Measurements from ENCODE around the gene RAB40A.

Gene RAB40A, protein sequence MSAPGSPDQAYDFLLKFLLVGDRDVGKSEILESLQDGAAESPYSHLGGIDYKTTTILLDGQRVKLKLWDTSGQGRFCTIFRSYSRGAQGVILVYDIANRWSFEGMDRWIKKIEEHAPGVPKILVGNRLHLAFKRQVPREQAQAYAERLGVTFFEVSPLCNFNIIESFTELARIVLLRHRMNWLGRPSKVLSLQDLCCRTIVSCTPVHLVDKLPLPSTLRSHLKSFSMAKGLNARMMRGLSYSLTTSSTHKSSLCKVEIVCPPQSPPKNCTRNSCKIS

DNA sequence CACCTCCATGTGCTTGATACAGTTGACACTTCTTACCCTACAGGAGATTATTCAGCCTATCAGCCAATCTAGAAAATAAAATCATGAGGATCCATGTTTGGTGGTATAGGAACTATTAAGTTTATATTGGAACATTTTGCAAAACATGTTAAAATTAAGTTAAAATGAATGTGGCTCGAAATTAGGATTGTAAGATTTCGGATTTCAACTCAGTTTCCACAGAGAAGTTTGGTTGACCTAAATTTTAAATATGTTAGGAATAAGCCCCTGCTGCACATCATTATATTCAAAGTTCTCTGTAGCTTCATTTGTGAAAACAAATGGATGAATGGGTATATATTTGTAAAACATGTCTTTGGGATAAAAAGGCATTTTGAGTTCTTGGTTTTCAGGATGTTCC, at the start of gene RAB40A:
RAB40A (minus strand) TSS at position 101 of the 400 bp plus-strand sequence. CDS start 18,733 bp downstream, outside the sequence.
- FAIRE-seq, result no peak

DNA sequence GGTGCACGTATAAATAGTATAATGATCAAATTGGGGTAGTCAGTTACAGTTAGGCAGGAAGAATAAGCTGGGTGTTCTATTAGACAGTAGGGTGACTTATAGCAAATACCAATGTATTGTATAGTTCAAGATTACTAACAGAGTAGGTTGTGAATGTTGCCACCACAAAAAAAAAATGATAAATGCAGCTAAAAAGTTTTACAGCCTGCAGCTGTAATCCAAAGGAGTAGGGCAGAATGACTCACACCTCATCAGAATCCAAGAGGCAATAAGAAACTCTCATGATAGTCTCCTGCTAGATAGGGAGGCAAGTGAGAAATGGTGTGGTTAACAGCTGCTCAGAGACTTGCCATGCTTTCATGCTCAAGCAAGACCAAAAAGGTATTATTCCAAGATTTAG, 46.5 kb upstream of the RAB40A start:
- no peak for FAIRE-seq

DNA sequence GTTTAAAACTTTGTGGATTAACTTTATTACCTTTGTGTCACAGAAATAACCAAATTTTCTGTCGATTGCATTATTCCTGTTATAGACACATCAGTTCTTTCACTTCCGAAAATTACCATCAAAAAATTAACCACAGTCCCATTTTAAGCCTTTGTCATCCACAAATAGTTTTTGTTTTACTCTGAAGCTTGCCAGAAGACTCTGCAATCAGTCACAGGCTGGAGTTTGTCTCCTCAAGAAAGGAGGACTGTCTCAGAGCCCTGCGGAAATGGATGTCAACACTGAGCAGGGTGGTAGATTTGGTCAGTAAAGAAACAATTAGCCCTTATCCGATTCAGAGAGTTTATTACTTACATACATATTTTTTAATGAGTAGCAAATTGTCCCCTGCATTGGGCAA, 45.9 kb upstream of the RAB40A start:
- no peak for FAIRE-seq

DNA sequence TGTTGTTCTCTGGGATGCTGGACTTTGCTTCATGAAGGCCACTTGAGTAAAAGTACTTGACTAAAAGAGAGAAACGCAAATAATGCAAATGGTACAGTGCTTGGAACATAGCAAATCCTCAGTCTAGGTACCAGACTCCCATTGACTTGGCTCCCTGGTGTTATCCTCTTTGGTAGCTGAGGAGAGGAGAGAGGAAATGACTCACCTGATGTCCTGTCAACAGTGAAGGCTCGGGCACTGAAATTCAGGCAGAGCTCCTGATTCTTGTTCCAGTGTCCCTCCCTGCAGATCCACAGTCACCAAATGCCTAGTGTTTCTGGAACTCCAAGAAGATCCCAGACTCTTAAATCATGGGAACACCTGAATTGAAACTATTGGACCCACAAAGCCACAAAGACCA, 43.5 kb upstream of the RAB40A start:
- no peak for FAIRE-seq

DNA sequence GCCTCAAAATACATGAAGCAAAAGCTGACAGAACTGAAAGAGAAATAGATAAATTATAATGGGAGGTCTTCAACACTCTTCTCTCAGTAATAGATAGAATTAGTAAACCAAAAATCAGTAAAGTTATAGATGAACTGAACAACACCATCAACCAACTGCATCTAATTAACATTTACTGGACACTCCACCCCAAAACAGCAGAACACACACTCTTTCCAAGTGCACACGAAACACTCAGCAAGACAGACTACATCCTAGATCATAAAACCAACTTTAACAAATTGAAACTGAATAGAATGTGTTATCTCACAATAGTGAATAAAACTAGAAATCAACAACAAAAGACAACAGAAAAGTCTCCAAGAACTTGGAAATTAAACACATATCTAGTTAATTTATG, 41.0 kb upstream of the RAB40A start:
- no peak for FAIRE-seq

DNA sequence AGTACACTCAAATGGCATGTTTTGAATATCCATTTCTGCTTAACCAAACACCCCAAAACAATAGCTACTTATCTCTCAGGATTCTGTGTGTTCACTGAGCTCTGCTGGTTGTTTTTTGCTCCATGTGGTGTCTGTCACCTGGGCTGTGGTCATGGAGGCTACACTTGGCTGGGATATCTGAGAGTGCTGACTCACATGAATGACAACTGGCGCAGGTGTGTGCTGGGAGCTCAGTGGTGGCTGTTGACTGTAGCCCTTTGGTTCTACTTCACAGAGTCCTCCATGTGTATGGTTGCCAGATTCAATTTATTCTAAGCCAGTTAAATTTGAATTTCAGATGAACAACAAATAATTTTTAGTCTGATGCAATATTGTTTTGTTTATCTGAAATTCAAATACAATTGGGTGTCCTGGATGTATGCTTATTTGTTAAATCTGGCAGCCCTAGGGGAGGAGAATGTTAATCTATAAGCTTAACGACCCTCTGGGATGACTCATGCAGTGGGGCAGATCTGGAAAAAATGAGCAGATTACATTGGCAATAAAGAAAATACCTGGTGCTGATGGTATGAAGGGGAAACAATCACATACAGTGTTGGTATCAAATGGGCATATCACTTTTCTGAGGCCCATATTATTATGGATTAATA, 37.8 kb upstream of the RAB40A start:
- FAIRE-seq, result no peak

DNA sequence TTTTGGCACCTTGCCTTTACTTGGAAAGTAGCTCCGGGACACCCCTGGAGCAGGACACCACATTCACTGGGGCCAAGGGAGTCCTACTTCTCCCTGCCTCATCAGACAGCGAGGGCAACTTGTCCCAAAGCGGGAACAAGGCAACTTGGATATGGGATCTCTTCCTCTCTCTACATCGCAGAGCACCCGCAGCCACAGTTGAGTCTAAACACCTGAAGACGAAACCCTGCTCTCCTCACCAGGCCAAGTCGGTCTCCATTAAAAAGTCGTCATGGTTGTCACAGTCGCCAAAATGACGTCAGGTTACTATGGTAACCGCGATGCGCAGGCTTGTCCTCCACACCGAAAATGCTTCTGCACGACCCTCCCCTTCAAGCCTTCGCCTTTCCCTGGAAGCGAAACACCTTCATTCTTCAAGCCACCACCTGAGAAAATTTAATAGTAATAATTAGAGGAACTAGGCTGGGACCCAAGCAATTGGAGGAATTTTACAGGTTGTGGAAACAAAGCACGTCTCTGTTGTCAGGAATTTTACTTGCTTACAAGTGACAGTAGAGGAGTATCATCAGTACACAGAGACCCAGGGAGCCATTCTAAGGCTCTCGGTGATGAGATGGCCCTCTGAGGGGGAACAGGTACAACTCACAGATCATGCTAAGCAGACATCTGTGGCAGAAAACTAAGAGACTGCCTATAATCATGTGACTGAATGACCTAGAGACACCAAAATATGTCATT, 35.6 kb upstream of the RAB40A start:
- no peak for FAIRE-seq

DNA sequence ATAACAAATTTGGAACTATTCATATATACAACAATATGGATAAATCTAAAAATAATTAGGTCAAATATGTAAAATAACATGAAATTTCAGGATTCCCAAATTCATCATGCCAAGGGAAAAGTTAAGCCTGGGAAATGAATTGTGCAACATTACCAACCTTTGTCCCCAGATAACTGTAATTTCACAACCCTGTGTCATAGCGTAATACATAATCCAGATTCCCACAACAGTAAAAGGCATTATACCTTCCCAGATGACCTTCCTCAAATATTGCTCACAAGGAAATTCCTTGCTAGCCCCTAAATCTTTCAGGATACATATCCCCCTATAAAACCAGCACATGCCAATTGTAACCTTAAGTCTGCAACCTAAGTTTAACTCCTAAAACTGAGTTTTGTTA, 32.9 kb upstream of the RAB40A start:
- FAIRE-seq, result no peak

DNA sequence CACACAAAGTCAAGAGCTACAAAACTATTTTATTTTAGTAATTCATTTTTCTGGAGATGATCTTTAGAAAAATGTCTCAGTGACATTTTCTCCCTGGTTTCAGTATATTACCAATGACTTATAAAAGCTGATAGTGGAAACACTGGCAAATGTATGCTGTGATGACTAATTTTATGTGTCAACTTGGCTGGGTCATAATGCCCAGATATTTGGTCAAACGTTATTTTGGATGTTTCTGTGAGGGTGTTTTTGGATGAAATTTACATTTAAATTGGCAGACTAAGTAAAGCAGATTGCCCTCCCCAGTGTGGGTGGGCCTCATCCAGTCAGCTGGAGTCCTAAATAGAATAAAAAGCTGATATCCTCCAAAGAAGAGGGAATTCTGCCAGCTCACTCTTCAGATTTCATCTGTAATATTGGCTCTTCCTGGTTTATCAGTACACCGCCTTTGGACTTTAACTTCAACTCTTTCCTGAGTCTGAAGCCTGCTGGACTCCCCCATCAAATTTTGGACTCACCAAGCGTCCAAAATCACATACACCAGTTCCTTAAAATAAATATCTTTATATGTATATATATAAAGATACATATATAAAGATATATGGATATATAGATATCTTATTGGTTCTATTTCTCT, 31.2 kb upstream of the RAB40A start:
- FAIRE-seq, result no peak

DNA sequence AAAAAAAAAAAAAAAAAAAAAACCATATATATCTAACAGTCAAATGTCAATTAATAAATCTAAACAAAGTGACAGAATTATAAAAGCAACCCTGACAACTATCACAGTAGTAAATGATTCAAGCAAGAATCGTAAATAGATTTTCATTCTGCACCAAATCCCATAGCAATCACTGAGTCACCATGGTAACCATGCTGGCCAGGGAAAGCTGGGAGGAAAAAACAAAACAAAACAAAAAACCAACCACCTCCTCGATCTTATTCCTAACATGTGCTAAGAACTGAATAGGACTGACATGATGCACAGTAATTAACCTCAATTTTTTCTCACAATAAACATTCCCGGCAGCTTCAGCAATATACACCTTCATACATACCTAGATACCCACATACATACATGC, 30.6 kb upstream of the RAB40A start:
- FAIRE-seq, result no peak

DNA sequence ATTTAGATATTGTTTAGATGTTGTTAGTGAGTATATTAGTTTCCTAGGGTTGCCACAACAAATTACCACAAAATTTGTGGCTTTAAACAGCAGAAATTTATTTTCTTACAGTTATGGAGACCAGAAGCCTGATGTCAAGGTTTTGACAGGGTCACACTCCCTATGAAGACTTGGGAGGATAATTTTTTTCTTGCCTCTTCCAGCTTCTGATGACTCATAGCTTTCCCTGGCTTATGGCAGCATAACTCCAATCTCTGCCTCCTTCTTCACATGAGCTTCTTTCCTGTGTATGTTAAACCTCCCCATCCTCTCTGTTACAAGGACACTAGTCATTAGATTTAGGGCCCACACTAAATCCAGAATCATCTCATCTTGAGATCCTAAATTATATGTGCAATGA, 20.9 kb upstream of the RAB40A start:
- no peak for FAIRE-seq

DNA sequence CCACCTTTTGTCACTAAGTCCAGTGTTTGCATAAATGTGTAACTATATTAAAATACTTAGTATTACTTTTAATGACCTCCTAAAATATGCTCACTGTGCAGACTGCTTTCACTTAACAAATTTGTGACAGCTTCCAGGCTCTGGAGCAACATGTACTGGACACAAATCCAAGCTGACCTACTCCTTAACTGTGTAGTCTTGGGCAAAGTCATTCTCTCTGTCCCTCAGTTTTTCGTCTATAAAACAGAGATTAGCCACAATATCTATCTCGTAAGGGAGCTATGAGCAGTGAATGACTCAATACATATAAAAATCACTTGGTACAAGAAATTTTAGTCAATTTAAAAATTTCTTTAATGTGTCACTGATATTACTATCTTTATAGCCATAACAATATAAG, 20.4 kb upstream of the RAB40A start:
- no peak for FAIRE-seq

DNA sequence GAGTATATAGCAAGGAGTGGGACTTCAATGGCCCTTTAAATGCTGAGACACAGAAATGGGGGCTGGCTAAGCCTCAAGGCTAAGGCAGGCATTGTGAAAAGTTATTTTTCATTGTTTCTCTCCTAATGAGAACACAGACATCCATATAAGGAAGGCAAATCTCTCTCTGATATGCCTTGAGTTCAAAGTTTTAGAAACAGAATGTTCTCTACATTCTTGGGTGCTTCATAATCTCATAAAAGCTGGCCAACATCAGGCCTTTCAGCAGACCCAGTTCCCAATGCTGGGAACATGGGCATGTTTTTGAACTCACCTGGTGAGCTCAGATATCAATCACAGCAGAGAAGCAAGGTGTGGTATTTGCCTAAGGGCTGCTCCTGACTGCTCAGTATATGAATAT, 19.4 kb upstream of the RAB40A start:
- FAIRE-seq, result no peak

DNA sequence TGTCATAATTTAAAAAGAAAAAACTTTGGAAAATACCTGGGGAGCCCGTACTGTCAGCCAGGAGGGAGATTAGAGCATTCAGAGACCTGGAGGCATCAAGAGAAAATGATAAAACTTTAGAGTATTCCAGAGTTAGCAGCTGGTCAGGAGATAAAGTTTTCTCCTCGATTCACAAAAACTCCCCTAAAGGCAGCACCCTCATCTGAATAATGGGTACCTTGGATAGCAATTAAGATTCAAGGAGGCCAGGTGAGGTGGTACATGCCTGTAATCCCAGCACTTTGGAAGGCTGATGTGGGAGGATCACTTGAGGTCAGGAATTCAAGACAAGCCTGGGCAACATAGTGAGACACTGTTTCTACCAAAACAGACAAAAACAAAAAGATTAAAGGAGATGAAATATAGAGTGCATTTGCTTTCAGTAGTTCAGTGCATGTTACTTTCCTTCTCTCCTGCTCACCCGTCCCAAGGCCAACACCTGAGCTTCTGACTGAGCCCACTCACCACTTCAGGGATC, 18.6 kb upstream of the RAB40A start:
- no peak for FAIRE-seq

DNA sequence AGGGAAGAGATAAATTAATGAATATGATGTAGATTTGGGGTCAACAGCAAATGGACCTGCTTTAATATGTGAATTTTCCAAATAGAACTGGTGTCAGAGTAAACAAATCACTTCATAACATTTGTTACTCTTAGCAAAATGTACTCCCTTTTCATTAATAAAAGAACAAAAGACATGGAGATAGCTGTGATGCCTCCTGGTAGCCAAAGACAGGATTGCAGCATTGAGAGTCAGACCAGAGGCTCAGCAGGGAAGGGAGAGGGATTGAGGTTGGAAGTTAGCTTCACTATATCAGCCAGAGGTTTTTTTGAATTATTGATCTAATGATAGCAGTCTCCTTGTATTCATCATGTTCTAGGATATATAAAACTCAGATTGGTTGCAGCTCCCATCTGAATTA, 17.4 kb upstream of the RAB40A start:
- no peak for FAIRE-seq

DNA sequence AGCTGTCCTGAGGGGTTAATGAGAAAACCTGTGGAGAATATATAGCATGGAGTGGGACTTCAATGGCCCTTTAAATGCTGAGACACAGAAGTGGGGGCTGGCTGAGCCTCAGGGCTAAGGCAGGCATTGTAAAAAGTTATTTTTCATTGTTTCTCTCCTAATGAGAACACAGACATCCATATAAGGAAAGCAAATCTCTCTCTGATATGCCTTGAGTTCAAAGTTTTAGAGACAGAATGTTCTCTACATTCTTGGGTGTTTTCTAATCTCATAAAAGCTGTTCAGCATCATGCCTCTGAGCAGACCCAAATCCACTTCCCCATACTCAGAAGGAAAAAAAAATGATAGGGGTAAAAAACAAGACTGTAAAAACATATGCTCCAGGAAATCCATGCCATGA, 16.8 kb upstream of the RAB40A start:
- no peak for FAIRE-seq

DNA sequence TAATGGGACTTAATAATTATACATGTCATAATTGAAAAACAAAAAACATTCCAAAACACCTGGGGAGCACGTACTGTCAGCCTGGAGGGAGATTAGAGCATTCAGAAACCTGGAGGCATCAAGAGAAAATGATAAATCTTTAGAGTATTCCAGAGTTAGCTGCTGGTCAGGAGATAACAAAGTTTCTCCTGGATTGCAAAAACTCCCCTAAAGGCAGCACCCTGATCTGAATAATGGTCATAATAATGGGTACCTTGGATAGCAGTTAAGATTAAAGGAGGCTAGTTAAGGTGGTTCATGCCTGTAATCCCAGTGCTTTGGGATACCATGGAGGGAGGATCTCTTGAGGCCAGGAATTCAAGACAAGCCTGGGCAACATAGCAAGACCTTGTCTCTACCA, 15.9 kb upstream of the RAB40A start:
- FAIRE-seq, result no peak

DNA sequence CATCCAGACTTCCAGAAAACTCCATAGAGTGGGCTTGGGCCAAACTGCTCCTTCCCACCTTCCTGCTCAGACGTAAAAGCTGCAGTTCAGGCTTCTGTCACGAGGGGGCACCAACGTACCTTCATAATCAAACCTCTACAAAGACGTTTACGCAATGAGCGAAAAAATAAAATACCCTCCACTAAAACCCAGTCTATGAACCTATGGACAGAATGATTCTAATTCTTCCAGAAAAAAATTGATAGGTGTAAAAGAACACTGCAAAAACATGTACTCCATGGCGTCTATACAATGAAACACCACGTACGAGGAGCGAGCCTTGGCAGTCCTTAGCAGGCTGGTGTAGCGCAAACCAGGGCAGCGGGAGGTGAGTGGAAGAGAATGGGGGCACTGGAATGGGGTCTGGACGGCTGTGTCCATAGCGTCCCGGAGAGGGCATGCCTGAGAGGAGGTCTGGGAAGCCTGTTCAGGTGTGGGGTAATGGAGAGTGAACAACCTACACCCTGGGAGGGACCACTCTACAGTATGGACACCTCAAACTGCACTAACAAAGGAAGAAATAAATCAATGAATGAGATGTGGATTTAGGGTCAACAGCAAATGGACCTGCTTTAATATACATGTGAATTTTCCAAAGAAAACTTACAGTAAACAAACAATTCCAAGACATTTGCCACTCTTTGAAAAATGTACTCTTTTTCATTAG, 14.4 kb upstream of the RAB40A start:
- FAIRE-seq, result peak; percentile 40

DNA sequence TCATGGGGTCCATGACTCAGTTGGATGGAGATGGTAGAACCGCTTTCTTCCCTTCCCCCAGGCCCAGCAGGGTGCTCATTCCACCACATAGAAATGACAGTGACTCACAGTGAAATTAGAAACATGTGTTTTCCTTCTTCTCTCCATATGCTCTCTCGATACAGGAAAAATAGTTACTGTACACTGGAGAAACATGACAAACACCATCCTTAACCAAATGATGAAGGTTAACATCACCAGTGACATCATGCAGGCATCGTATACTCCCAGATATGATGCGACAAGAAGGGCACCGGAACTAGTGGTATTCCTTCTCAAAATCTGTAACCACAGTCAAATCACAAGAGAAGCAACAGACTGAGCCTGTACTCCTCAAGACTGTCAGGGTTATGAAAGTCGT, 11.7 kb upstream of the RAB40A start:
- FAIRE-seq, result no peak

DNA sequence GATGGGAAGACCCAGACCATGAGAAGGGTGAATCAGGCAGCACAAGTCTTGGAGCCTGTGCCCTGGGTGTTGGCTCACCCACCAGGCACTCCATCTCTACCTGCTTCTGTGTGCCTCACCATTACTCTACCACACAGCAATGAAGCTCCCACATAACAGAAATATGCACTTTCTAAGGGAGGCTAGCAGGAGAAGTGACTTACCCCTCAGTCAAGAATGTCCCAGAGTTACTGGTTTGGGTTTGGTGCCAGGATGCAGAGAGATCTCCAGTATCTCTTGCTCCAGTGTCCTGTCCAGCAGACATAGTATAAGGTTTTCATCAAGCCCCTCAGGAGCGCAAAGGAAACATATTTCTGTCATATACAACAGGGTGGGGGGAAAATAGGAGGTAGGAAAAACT, 11.3 kb upstream of the RAB40A start:
- no peak for FAIRE-seq

DNA sequence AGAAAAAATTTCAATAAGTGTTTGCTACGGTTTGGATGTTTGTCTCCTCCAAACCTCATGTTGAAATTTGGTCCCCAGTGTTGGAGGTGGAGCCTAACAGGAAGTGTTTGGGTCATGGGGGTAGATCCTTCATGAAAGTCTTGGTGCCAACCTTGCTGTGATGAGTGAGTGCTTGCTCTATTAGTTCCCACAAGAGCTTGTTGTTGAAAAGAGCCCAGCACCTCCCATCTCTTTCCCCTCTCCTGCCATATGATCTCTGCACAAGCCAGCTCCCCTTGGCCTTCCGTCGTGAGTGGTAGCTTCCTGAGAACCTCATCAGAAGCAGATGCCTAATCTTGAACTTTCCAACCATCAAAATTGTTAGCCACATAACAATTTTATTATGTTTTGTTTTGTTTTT, 10.3 kb upstream of the RAB40A start:
- FAIRE-seq, result no peak

DNA sequence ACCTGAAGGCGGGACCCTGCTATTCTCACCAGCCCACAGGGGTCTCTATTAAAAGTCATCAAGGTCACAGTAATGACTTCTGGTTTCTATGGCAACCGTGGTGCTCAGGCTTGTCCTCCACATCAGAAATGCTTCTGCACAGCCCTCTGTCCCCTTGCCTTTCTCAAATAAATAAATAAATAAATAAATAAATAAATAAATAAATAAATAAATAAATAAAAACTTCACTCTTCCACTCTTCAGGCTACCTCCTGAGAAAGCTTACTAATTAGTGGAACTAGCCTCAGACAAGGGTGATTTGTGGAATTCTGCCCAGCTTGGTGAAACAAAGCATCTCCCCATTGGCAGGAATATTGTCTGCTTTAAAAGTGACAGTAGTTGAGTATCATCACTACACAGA, 5.5 kb upstream of the RAB40A start:
- no peak for FAIRE-seq

DNA sequence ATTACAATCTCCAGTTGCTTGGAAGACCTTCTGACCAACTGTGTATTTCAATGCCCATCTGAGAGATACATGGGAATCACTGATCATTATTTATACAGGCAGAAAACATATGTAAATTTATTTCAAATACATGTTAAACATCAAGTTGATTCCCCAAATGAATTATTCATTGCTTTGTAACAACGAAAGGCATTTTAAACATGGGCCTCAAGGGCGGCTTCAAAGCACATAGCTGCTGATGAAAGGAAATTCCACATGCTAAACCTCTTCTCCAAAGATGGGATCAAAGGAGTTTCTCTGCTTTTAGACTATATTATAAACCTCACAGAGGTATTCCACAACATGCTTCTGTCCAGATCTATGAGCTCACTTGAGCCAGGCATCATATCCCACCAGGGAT, 4.3 kb upstream of the RAB40A start:
- FAIRE-seq, result no peak
